OCI-LY1 (cell line): ENCODE results near the gene FREY1.
A peak's percentile ranks its signal among the peaks of the same experiment; 100 is the strongest.
"Not testable (repeated sequence)": the region's sequence is repeated elsewhere in the genome, so short reads cannot be mapped to it uniquely, and the experiment has no call there.

ENCODE experiments used
- H2AFZ ChIP-seq: fragments of 200-600 bp; sonication (generic), shearing (Covaris generic); 2 replicates; pipeline ENCODE4 v1.6.0; 2014; ENCODE audit warnings: antibody characterized with exemption, mild to moderate bottlenecking, low read length
- H3F3A ChIP-seq: fragments of 200-600 bp; sonication (generic), shearing (Covaris generic); 2 replicates; pipeline ENCODE4 v1.6.0; 2014; ENCODE audit warnings: mild to moderate bottlenecking, antibody characterized with exemption, low read length, moderate library complexity; ENCODE audit not compliant: insufficient read depth
- H3K27ac ChIP-seq: fragments of 200-600 bp; sonication (generic); 2 replicates; pipeline ENCODE4 v1.5.1; 2014; ENCODE audit warnings: low read length, mixed run types, mild to moderate bottlenecking, low read depth; ENCODE audit not compliant: poor library complexity, severe bottlenecking
- H3K27me3 ChIP-seq: fragments of 200-600 bp; sonication (generic); 2 replicates; pipeline ENCODE4 v1.6.0; 2014; ENCODE audit warnings: antibody characterized with exemption, mild to moderate bottlenecking, low read length, moderate library complexity; ENCODE audit not compliant: insufficient read depth
- H3K36me3 ChIP-seq: fragments of 200-600 bp; sonication (generic); 2 replicates; pipeline ENCODE4 v1.6.1; 2014; ENCODE audit warnings: mild to moderate bottlenecking, antibody characterized with exemption, low read length, moderate library complexity, mixed read lengths; ENCODE audit not compliant: insufficient read depth
- H3K4me1 ChIP-seq: fragments of 200-600 bp; sonication (generic); 2 replicates; pipeline ENCODE4 v1.5.1; 2014; ENCODE audit warnings: mild to moderate bottlenecking, low read length, moderate library complexity; ENCODE audit not compliant: insufficient read depth, severe bottlenecking
- H3K4me2 ChIP-seq: fragments of 200-600 bp; sonication (generic), shearing (Covaris generic); 2 replicates; pipeline ENCODE4 v1.6.1; 2014; ENCODE audit warnings: low read length
- H3K4me3 ChIP-seq: fragments of 200-600 bp; sonication (generic); 2 replicates; pipeline ENCODE4 v1.5.1; 2014; ENCODE audit warnings: low read length, low read depth, mild to moderate bottlenecking, mixed read lengths; ENCODE audit not compliant: poor library complexity, severe bottlenecking
- H3K79me2 ChIP-seq: fragments of 200-600 bp; shearing (Covaris generic); 2 replicates; pipeline ENCODE4 v1.6.1; 2016; ENCODE audit warnings: mixed run types, low read length, mixed read lengths; ENCODE audit not compliant: insufficient read depth
- H3K9ac ChIP-seq: fragments of 200-600 bp; sonication (generic), shearing (Covaris generic); 2 replicates; pipeline ENCODE4 v1.6.1; 2014; ENCODE audit warnings: mild to moderate bottlenecking, low read length, mixed read lengths
- H3K9me2 ChIP-seq: fragments of 200-600 bp; sonication (generic), shearing (Covaris generic); 2 replicates; pipeline ENCODE4 v1.6.1; 2014; ENCODE audit warnings: low read depth, mild to moderate bottlenecking, low read length, mixed read lengths
- H3K9me3 ChIP-seq: fragments of 200-600 bp; shearing (Covaris generic); 2 replicates; pipeline ENCODE4 v1.6.1; 2014; ENCODE audit warnings: low read length, mixed read lengths
- H4K20me1 ChIP-seq: fragments of 200-600 bp; sonication (generic), shearing (Covaris generic); 2 replicates; pipeline ENCODE4 v1.6.0; 2016; ENCODE audit warnings: mild to moderate bottlenecking, low read length; ENCODE audit not compliant: insufficient read depth
- CTCF ChIP-seq: fragments of 200-600 bp; sonication (generic), shearing (Covaris generic); IDR thresholded peaks from 2 replicates; pipeline ENCODE4 v1.5.1; 2017; ENCODE audit warnings: mild to moderate bottlenecking, antibody characterized with exemption, low read length, moderate library complexity, mixed read lengths
- EZH2 ChIP-seq: fragments of 200-600 bp; sonication (generic), shearing (Covaris generic); IDR thresholded peaks from 2 replicates; pipeline ENCODE4 v1.8.0; 2017; ENCODE audit warnings: borderline replicate concordance, mixed run types, mild to moderate bottlenecking, antibody characterized with exemption, low read length, moderate library complexity, mixed read lengths

The FREY1 gene

GRCh38 chr11:45901626-45902025, 5.4 kb downstream of the FREY1 start:
- H3K4me2 ChIP-seq, result no peak overlapping the region
- H3K79me2 ChIP-seq, result no peaks in the 10 kb centered on the region
- TF ChIP-seq CTCF (no peak), EZH2 (no peak)
- no peak overlapping the region for H2AFZ ChIP-seq
- H3K36me3 ChIP-seq, result no peaks in the 10 kb centered on the region
- peaks cover 4% of the 10 kb centered on the region; the same call in 1 of the 2 replicates for H3K27me3 ChIP-seq
- H4K20me1 ChIP-seq, result no peaks in the 10 kb centered on the region
- no peaks in the 10 kb centered on the region for H3K9me2 ChIP-seq
- no peaks in the 10 kb centered on the region for H3K9me3 ChIP-seq
- no peak overlapping the region for H3K27ac ChIP-seq
- no peaks in the 10 kb centered on the region for H3F3A ChIP-seq
- no peak overlapping the region for H3K4me3 ChIP-seq
- no peak overlapping the region for H3K9ac ChIP-seq
- H3K4me1 ChIP-seq, result peaks cover 12% of the 10 kb centered on the region

GRCh38 chr11:45900916-45901617, 6.0 kb downstream of the FREY1 start:
- Histone ChIP-seq H4K20me1 (no peaks in the 10 kb centered on the region), H3K4me3 (no peak overlapping the region), H3K4me1 (peaks cover 12% of the 10 kb centered on the region), H3K27ac (no peak overlapping the region), H3K9me2 (no peaks in the 10 kb centered on the region), H2AFZ (no peak overlapping the region), H3K9me3 (no peaks in the 10 kb centered on the region), H3K36me3 (no peaks in the 10 kb centered on the region), H3K79me2 (no peaks in the 10 kb centered on the region), H3F3A (no peaks in the 10 kb centered on the region), H3K9ac (no peak overlapping the region), H3K27me3 (peaks cover 4% of the 10 kb centered on the region; the same call in 1 of the 2 replicates), H3K4me2 (no peak overlapping the region)
- TF ChIP-seq EZH2 (no peak), CTCF (no peak)

- H3K9ac ChIP-seq, result not testable (repeated sequence)
- peak overlapping the region; percentile 62 for H3K4me2 ChIP-seq
These were observed 6.8 kb downstream of the FREY1 start for GRCh38 chr11:45900175-45900800.

More at GRCh38 chr11:45900175-45900800, 6.8 kb downstream of the FREY1 start:
- peaks cover 12% of the 10 kb centered on the region for H3K4me1 ChIP-seq
- H3K27ac ChIP-seq, H3K9me2 ChIP-seq, H3K79me2 ChIP-seq, H2AFZ ChIP-seq, H3F3A ChIP-seq, H4K20me1 ChIP-seq, H3K36me3 ChIP-seq, H3K9me3 ChIP-seq, H3K27me3 ChIP-seq: not testable (repeated sequence)
- H3K4me3 ChIP-seq, result peak overlapping the region; percentile 54
